NCI-H774 (cell line): Measurements from ENCODE around the gene PACSIN2.
"Not testable (repeated sequence)": the region's sequence is repeated elsewhere in the genome, so short reads cannot be mapped to it uniquely, and the experiment has no call there.

Source experiments
- DNase-seq: peaks from one replicate; lab custom pipeline; 2025; lab: John Stamatoyannopoulos, UW

The PACSIN2 gene

GRCh38 chr22:42945027-42945426, 69.9 kb downstream of the PACSIN2 start:
- DNase-seq, result no peak

- no peak for DNase-seq
These were observed 70.5 kb downstream of the PACSIN2 start for GRCh38 chr22:42944409-42944808.

- DNase-seq, result no peak
These were observed 71.0 kb downstream of the PACSIN2 start for GRCh38 chr22:42943981-42944380.

- no peak for DNase-seq
These were observed 72.6 kb downstream of the PACSIN2 start for GRCh38 chr22:42942351-42942750.

- no peak for DNase-seq
These were observed 74.9 kb downstream of the PACSIN2 start for GRCh38 chr22:42939941-42940653.

GRCh38 chr22:42939451-42939881, 75.5 kb downstream of the PACSIN2 start:
- no peak for DNase-seq

- DNase-seq, result no peak
These were observed 76.0 kb downstream of the PACSIN2 start for GRCh38 chr22:42938976-42939375.

- DNase-seq, result no peak
These were observed 76.5 kb downstream of the PACSIN2 start for GRCh38 chr22:42938449-42938848.

GRCh38 chr22:42937164-42937843, 77.6 kb downstream of the PACSIN2 start:
- DNase-seq, result no peak

GRCh38 chr22:42936680-42937079, 78.3 kb downstream of the PACSIN2 start:
- DNase-seq, result not testable (repeated sequence)

- DNase-seq, result no peak
These were observed 80.6 kb downstream of the PACSIN2 start for GRCh38 chr22:42934338-42934737.

GRCh38 chr22:42933485-42934091, 81.4 kb downstream of the PACSIN2 start:
- no peak for DNase-seq

GRCh38 chr22:42932857-42933484, 82.0 kb downstream of the PACSIN2 start:
- DNase-seq, result no peak

- no peak for DNase-seq
These were observed 82.8 kb downstream of the PACSIN2 start for GRCh38 chr22:42932197-42932519.

- no peak for DNase-seq
These were observed 83.3 kb downstream of the PACSIN2 start for GRCh38 chr22:42931421-42932196.

GRCh38 chr22:42930810-42931420, 84.0 kb downstream of the PACSIN2 start:
- DNase-seq, result peak; percentile 35

- no peak for DNase-seq
These were observed 85.2 kb downstream of the PACSIN2 start for GRCh38 chr22:42929838-42930155.

- no peak for DNase-seq
These were observed 85.7 kb downstream of the PACSIN2 start for GRCh38 chr22:42928969-42929837.

- DNase-seq, result no peak
These were observed 87.0 kb downstream of the PACSIN2 start for GRCh38 chr22:42927966-42928365.

GRCh38 chr22:42926768-42927167, 88.2 kb downstream of the PACSIN2 start:
- no peak for DNase-seq

- DNase-seq, result no peak
These were observed 88.8 kb downstream of the PACSIN2 start for GRCh38 chr22:42926104-42926503.
